ENCODE measurements around the gene SPP1. TPM values are rescaled to one million over a fixed set of nuclear protein-coding genes. Genes with fewer than 3 reads are reported as not detected.

The SPP1 gene
- total and polyA plus RNA-seq, 10 of the 15 experiments (the other 5 are each of a cell fraction or from before 2014, with no cell fraction given) = 0.05 to 1.1 (median 0.39) TPM; not detected in 6

DNA sequence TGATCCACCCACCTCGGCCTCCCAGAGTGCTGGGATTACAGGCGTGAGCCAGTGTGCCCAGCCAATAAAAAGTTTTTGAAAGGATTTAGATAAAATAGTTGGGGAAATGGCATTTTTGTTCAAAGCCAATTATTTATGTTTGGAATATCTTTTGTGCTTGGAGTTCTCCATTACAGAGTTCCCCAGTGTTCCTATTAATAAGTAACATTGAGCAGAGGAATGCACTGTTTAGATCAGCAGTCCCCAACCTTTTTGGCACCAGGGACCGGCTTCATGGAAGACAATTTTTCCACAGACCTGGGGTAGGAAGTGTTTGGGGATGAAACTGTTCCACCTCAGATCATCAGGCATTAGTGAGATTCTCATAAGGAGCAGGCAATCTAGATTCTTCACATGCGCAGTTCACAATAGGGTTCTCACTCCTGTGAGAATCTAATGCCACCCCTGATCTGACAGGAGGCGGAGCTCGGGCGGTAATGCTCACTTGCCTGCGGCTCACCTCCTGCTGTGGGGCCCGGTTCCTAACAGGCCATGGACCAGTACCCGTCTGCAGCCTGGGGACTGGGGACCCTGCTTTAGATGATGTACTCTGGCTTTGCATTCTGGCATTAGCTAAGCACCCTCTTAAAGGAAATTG lies 40.3 kb downstream of the SPP1 start (continued):
- TF ChIP-seq, protein P1, sequence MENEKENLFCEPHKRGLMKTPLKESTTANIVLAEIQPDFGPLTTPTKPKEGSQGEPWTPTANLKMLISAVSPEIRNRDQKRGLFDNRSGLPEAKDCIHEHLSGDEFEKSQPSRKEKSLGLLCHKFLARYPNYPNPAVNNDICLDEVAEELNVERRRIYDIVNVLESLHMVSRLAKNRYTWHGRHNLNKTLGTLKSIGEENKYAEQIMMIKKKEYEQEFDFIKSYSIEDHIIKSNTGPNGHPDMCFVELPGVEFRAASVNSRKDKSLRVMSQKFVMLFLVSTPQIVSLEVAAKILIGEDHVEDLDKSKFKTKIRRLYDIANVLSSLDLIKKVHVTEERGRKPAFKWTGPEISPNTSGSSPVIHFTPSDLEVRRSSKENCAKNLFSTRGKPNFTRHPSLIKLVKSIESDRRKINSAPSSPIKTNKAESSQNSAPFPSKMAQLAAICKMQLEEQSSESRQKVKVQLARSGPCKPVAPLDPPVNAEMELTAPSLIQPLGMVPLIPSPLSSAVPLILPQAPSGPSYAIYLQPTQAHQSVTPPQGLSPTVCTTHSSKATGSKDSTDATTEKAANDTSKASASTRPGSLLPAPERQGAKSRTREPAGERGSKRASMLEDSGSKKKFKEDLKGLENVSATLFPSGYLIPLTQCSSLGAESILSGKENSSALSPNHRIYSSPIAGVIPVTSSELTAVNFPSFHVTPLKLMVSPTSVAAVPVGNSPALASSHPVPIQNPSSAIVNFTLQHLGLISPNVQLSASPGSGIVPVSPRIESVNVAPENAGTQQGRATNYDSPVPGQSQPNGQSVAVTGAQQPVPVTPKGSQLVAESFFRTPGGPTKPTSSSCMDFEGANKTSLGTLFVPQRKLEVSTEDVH (IDR thresholded peaks at IDR 0.05; ENCODE audit: low read depth, partially characterized antibody) = no peak
- TF ChIP-seq, protein P2, sequence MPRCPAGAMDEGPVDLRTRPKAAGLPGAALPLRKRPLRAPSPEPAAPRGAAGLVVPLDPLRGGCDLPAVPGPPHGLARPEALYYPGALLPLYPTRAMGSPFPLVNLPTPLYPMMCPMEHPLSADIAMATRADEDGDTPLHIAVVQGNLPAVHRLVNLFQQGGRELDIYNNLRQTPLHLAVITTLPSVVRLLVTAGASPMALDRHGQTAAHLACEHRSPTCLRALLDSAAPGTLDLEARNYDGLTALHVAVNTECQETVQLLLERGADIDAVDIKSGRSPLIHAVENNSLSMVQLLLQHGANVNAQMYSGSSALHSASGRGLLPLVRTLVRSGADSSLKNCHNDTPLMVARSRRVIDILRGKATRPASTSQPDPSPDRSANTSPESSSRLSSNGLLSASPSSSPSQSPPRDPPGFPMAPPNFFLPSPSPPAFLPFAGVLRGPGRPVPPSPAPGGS (IDR thresholded peaks at IDR 0.05; ENCODE audit: borderline replicate concordance, insufficient read depth, low read depth, low read length, poor library complexity, severe bottlenecking) = no peak
- TF ChIP-seq IKZF1 (conservative IDR thresholded peaks at IDR 0.05) (no peak), RFX5 (IDR thresholded peaks at IDR 0.05; ENCODE audit: low read depth, low read length) (no peak)
- TF ChIP-seq, protein P3, sequence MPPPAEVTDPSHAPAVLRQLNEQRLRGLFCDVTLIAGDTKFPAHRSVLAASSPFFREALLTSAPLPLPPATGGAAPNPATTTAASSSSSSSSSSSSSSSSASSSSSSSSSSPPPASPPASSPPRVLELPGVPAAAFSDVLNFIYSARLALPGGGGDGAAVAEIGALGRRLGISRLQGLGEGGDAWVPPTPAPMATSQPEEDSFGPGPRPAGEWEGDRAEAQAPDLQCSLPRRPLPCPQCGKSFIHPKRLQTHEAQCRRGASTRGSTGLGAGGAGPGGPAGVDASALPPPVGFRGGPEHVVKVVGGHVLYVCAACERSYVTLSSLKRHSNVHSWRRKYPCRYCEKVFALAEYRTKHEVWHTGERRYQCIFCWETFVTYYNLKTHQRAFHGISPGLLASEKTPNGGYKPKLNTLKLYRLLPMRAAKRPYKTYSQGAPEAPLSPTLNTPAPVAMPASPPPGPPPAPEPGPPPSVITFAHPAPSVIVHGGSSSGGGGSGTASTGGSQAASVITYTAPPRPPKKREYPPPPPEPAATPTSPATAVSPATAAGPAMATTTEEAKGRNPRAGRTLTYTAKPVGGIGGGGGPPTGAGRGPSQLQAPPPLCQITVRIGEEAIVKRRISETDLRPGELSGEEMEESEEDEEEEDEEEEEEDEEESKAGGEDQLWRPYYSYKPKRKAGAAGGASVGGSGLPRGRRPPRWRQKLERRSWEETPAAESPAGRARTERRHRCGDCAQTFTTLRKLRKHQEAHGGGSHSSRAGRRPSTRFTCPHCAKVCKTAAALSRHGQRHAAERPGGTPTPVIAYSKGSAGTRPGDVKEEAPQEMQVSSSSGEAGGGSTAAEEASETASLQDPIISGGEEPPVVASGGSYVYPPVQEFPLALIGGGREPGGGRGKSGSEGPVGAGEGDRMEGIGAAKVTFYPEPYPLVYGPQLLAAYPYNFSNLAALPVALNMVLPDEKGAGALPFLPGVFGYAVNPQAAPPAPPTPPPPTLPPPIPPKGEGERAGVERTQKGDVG (CRISPR knock-in tag; IDR thresholded peaks at IDR 0.05) = no peak

Measured in GM12878 (cell line).